MCF 10A (cell line): ENCODE results near the gene CYP2A6. TPM values are rescaled to one million over a fixed set of nuclear protein-coding genes. Genes with fewer than 3 reads are reported as not detected.
"Not testable (repeated sequence)": the region's sequence is repeated elsewhere in the genome, so short reads cannot be mapped to it uniquely, and the experiment has no call there.

ENCODE experiments used
- BruUV-seq: library from RNA; stranded (reverse); fragments of 400-500 nt; replicated peaks from 2 replicates; lab custom pipeline; 2021; lab: Mats Ljungman, UMichigan
- CTCF ChIA-PET: fragments of 300-600 bp; sonication (Branson Sonifier 250); formaldehyde crosslinking; extraction: SDS; loops from one replicate; lab custom pipeline; 2021; ENCODE audit warnings: antibody characterized with exemption, inconsistent platforms; lab: Yijun Ruan, JAX
- POLR2A ChIA-PET: fragments of 300-600, 350-650 bp; sonication (Branson Sonifier 250); formaldehyde crosslinking; extraction: SDS; loops from one replicate; lab custom pipeline; 2020; ENCODE audit warnings: antibody characterized with exemption, inconsistent platforms; lab: Yijun Ruan, JAX
- DNase-seq: peaks from one replicate; pipeline ENCODE4 v3.0.0-alpha.2; 2018; ENCODE audit not compliant: unreplicated experiment
- H3K27ac Mint-ChIP-seq: one replicate; pipeline ENCODE4 v1.8.0; 2022; ENCODE audit warnings: mild to moderate bottlenecking, low read depth, mixed read lengths; ENCODE audit not compliant: unreplicated experiment
- H3K27me3 Mint-ChIP-seq: one replicate; pipeline ENCODE4 v1.8.0; 2022; ENCODE audit warnings: mixed read lengths; ENCODE audit not compliant: insufficient read depth, unreplicated experiment
- H3K36me3 Mint-ChIP-seq: one replicate; pipeline ENCODE4 v1.8.0; 2022; ENCODE audit warnings: mild to moderate bottlenecking, moderate library complexity, mixed read lengths; ENCODE audit not compliant: insufficient read depth, unreplicated experiment
- H3K4me1 Mint-ChIP-seq: one replicate; pipeline ENCODE4 v1.8.0; 2022; ENCODE audit warnings: mixed read lengths; ENCODE audit not compliant: insufficient read depth, unreplicated experiment
- H3K4me3 Mint-ChIP-seq: one replicate; pipeline ENCODE4 v1.8.0; 2022; ENCODE audit warnings: mild to moderate bottlenecking, moderate library complexity, mixed read lengths; ENCODE audit not compliant: unreplicated experiment
- H3K9me3 Mint-ChIP-seq: one replicate; pipeline ENCODE4 v1.8.0; 2022; ENCODE audit warnings: mixed read lengths; ENCODE audit not compliant: unreplicated experiment
- intact Hi-C: fragments of 100-400 bp; cut with micrococcal nuclease; formaldehyde crosslinking; loops from 2 replicates; pipeline ENCODE4 v1.14.1; 2022
- total RNA-seq: library from RNA; stranded (reverse); gene quantifications from 2 replicates; pipeline ENCODE4 v1.2.3, GENCODE V29; 2022
- TF ChIP-seq, protein P1 (sequence below): fragments of 200-600 bp; IDR thresholded peaks from one replicate; pipeline ENCODE4 v1.8.0; 2022; ENCODE audit warnings: antibody characterized with exemption, mild to moderate bottlenecking; ENCODE audit not compliant: unreplicated experiment

The CYP2A6 gene
- total RNA-seq, 1 experiment from 2014 or later: not detected

DNA sequence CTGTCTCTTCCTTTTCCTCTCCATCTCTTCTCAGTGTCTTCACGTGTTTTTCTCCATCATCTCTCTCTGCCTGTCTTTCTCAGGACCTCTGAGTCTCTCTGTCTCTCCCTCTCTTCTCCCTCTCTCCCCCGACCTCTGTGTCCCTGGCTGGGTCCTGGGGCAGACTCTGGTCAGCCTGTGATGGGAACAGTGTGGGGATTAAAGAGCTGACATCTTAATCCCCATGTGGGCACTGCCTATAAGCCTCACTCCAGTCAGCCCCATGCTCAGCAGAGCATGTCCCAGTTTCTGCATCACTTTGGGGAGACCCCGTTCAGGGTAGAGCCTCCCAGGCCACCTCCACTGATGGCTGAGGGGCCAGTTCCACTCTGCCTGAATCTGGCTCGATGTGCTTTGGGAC lies 35.0 kb downstream of the CYP2A6 start:
- BruUV-seq: no TSS peak
- no peak for DNase-seq
- CTCF ChIA-PET: no interaction called here
- Mint-ChIP-seq H3K9me3 (no peaks in the 10 kb centered on the region), H3K36me3 (peaks cover 5% of the 10 kb centered on the region), H3K4me1 (peaks cover 38% of the 10 kb centered on the region), H3K27ac (no peak overlapping the region), H3K4me3 (no peak overlapping the region), H3K27me3 (peaks cover 33% of the 10 kb centered on the region)
- intact Hi-C loops: no loop called here
- TF ChIP-seq, protein P1, sequence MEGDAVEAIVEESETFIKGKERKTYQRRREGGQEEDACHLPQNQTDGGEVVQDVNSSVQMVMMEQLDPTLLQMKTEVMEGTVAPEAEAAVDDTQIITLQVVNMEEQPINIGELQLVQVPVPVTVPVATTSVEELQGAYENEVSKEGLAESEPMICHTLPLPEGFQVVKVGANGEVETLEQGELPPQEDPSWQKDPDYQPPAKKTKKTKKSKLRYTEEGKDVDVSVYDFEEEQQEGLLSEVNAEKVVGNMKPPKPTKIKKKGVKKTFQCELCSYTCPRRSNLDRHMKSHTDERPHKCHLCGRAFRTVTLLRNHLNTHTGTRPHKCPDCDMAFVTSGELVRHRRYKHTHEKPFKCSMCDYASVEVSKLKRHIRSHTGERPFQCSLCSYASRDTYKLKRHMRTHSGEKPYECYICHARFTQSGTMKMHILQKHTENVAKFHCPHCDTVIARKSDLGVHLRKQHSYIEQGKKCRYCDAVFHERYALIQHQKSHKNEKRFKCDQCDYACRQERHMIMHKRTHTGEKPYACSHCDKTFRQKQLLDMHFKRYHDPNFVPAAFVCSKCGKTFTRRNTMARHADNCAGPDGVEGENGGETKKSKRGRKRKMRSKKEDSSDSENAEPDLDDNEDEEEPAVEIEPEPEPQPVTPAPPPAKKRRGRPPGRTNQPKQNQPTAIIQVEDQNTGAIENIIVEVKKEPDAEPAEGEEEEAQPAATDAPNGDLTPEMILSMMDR: no peak
- POLR2A ChIA-PET: no interaction called here

DNA sequence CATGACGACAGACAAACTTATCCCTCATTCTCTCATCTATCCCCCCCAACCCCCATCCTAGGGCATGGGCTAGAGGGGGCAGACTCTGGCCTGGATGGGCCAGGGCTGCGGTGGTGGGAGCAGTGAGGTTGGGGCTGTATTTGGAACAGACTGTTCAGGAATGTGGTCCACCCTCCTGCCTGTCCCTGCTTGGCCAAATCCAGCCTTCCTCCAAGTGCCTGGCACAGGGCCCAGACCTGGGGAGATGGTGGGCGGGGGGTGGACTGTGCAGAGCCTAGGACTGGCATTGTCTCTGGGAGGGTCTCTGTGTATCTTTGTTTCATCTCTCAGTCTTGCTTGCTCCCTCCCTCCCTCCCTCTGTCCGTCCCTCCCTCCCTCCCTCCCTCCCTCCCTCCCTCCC lies 37.1 kb downstream of the CYP2A6 start:
- POLR2A ChIA-PET: no interaction called here
- H3K27ac Mint-ChIP-seq: peak overlapping the region; percentile 29
- peaks cover 33% of the 10 kb centered on the region for H3K27me3 Mint-ChIP-seq
- CTCF ChIA-PET: no interaction called here
- peaks cover 29% of the 10 kb centered on the region for H3K4me1 Mint-ChIP-seq
- H3K4me3 Mint-ChIP-seq: no peak overlapping the region
- no peaks in the 10 kb centered on the region for H3K9me3 Mint-ChIP-seq
- TF ChIP-seq, protein P1: no peak
- intact Hi-C loops: no loop called here
- peaks cover 11% of the 10 kb centered on the region for H3K36me3 Mint-ChIP-seq
- DNase-seq: no peak
- BruUV-seq: no TSS peak

GRCh38 chr19:40812571-40812970 lies 37.7 kb downstream of the CYP2A6 start:
- Mint-ChIP-seq H3K4me3 (peak overlapping the region; percentile 40), H3K27me3 (peaks cover 33% of the 10 kb centered on the region), H3K27ac (peak overlapping the region; percentile 29), H3K36me3 (peaks cover 11% of the 10 kb centered on the region), H3K4me1 (peaks cover 26% of the 10 kb centered on the region)
- DNase-seq, H3K9me3 Mint-ChIP-seq, BruUV-seq, intact Hi-C loops: not testable (repeated sequence)
- POLR2A ChIA-PET: interaction anchor here (0.6 kb wide), 1 partner anchor 758 kb away, joined by 5 read pairs; no protein-coding TSS in a partner anchor
- CTCF ChIA-PET: interaction anchor here (0.7 kb wide), 1 partner anchor 12 kb away, joined by 3 read pairs; no protein-coding TSS in a partner anchor

DNA sequence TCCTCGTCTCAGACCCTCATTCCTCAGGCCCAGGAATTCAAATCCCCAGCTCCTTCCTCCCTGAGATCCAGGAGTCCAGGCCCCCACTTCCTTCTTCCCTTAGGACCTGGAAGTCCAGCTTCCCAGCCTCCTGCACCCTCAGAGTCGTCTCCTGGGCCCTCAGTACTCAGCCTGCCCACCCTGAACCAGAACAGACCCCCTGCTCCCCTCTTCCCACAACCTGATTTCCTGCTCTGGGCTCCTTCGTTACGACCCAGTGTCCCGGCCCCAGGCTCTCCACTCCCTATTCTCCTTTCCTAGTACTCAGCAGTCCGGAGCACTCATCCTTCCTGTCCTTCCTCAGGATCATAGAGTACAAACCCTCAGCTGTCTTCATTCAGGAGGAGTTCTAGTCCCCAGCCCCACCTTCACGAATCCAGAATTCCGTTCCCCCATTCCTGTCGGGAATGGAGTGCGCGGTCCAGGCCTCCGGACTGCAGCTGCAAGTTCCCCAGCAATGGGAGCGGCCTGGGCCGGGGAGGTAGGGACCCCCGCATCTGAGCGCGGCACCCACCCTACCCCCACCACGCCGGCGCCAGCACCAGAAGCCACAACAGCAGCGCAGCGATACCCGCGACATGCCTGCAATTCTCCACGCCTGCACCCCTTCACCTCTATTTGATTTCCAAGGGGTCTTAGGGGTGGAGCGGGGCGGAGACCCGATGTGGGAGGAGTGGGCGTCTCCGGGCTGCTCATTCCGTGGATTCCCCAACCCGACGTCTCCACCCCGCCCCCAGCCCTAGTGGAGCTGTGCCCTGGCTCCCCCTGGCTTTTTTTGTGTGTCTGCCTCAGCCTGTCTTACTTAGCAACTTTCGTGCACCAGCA lies 38.5 kb downstream of the CYP2A6 start:
- intact Hi-C loops: no loop called here
- H3K27me3 Mint-ChIP-seq: peaks cover 33% of the 10 kb centered on the region
- POLR2A ChIA-PET: interaction anchor here (0.7 kb wide), 1 partner anchor 95 kb away, joined by 3 read pairs; the partner anchor contains the start of genes COQ8B and ITPKC
- H3K27ac Mint-ChIP-seq: peak overlapping the region; percentile 76
- CTCF ChIA-PET: interaction anchor here (0.6 to 0.7 kb wide), 2 partner anchors 13 to 206 kb away, joined by 3 read pairs; no protein-coding TSS in a partner anchor
- H3K36me3 Mint-ChIP-seq: peaks cover 11% of the 10 kb centered on the region
- no peak for DNase-seq
- TF ChIP-seq, protein P1: no peak
- H3K4me3 Mint-ChIP-seq: peak overlapping the region; percentile 77
- H3K4me1 Mint-ChIP-seq: peaks cover 32% of the 10 kb centered on the region
- H3K9me3 Mint-ChIP-seq: no peaks in the 10 kb centered on the region
- BruUV-seq: no TSS peak
